T-helper 1 cell treated with Interleukin-12 subunit alpha and Interleukin-12 subunit beta and Interleukin-4 antibody, amounts not matched to agents 30 μg/mL and 1 μg/mL, for 36 hours (primary cell): ENCODE results near the gene AMD1.
"Not testable (repeated sequence)": the region's sequence is repeated elsewhere in the genome, so short reads cannot be mapped to it uniquely, and the experiment has no call there.

Experiments
- H3K27ac Mint-ChIP-seq: one replicate; pipeline ENCODE4 v1.8.0; 2021; ENCODE audit warnings: mild to moderate bottlenecking, mixed read lengths
- H3K27me3 Mint-ChIP-seq: one replicate; pipeline ENCODE4 v1.8.0; 2021; ENCODE audit warnings: low read depth, mixed read lengths
- H3K36me3 Mint-ChIP-seq: one replicate; pipeline ENCODE4 v1.8.0; 2021; ENCODE audit warnings: low read depth, mixed read lengths
- H3K4me1 Mint-ChIP-seq: one replicate; pipeline ENCODE4 v1.8.0; 2021; ENCODE audit warnings: low read depth, mixed read lengths
- H3K4me3 Mint-ChIP-seq: one replicate; pipeline ENCODE4 v1.8.0; 2021; ENCODE audit warnings: mild to moderate bottlenecking, moderate library complexity, mixed read lengths
- H3K9me3 Mint-ChIP-seq: one replicate; pipeline ENCODE4 v1.8.0; 2021; ENCODE audit warnings: mixed read lengths

Gene AMD1

GRCh38 chr6:110886555-110887167, 12.1 kb downstream of the AMD1 start:
- Mint-ChIP-seq H3K4me1 (peaks cover 34% of the 10 kb centered on the region), H3K27me3 (no peaks in the 10 kb centered on the region), H3K27ac (no peak overlapping the region), H3K9me3 (no peaks in the 10 kb centered on the region), H3K4me3 (no peak overlapping the region), H3K36me3 (peaks cover 17% of the 10 kb centered on the region)

- H3K4me3 Mint-ChIP-seq = no peak overlapping the region
- H3K27ac Mint-ChIP-seq = no peak overlapping the region
- peaks cover 39% of the 10 kb centered on the region for H3K36me3 Mint-ChIP-seq
Observed at GRCh38 chr6:110890288-110890687, 15.7 kb downstream of the AMD1 start.

GRCh38 chr6:110895907-110896608, 21.5 kb downstream of the AMD1 start:
- Mint-ChIP-seq H3K9me3 (no peaks in the 10 kb centered on the region), H3K36me3 (peaks cover 55% of the 10 kb centered on the region)

More at GRCh38 chr6:110890288-110890687, 15.7 kb downstream of the AMD1 start:
- no peaks in the 10 kb centered on the region for H3K27me3 Mint-ChIP-seq
- peaks cover 20% of the 10 kb centered on the region for H3K4me1 Mint-ChIP-seq
- no peaks in the 10 kb centered on the region for H3K9me3 Mint-ChIP-seq

GRCh38 chr6:110897433-110897832, 22.8 kb downstream of the AMD1 start:
- no peak overlapping the region for H3K4me3 Mint-ChIP-seq
- H3K27me3 Mint-ChIP-seq = no peaks in the 10 kb centered on the region
- no peaks in the 10 kb centered on the region for H3K9me3 Mint-ChIP-seq
- H3K36me3 Mint-ChIP-seq = peaks cover 49% of the 10 kb centered on the region
- H3K27ac Mint-ChIP-seq = no peak overlapping the region
- H3K4me1 Mint-ChIP-seq = peaks cover 7% of the 10 kb centered on the region

More at GRCh38 chr6:110895907-110896608, 21.5 kb downstream of the AMD1 start:
- Mint-ChIP-seq H3K4me1 (peaks cover 9% of the 10 kb centered on the region), H3K27ac (no peak overlapping the region), H3K27me3 (no peaks in the 10 kb centered on the region), H3K4me3 (no peak overlapping the region)

GRCh38 chr6:110898111-110898510, 23.5 kb downstream of the AMD1 start:
- peaks cover 44% of the 10 kb centered on the region for H3K36me3 Mint-ChIP-seq
- no peak overlapping the region for H3K4me3 Mint-ChIP-seq
- peaks cover 7% of the 10 kb centered on the region for H3K4me1 Mint-ChIP-seq
- no peak overlapping the region for H3K27ac Mint-ChIP-seq
- no peaks in the 10 kb centered on the region for H3K27me3 Mint-ChIP-seq
- H3K9me3 Mint-ChIP-seq = peaks cover under 1% of the 10 kb centered on the region

- H3K36me3 Mint-ChIP-seq = peaks cover 38% of the 10 kb centered on the region
- peaks cover 2% of the 10 kb centered on the region for H3K4me1 Mint-ChIP-seq
- H3K27me3 Mint-ChIP-seq = no peaks in the 10 kb centered on the region
- H3K9me3 Mint-ChIP-seq = peaks cover 14% of the 10 kb centered on the region
- no peak overlapping the region for H3K27ac Mint-ChIP-seq
- no peak overlapping the region for H3K4me3 Mint-ChIP-seq
Observed at GRCh38 chr6:110900028-110900598, 25.5 kb downstream of the AMD1 start.

DNA sequence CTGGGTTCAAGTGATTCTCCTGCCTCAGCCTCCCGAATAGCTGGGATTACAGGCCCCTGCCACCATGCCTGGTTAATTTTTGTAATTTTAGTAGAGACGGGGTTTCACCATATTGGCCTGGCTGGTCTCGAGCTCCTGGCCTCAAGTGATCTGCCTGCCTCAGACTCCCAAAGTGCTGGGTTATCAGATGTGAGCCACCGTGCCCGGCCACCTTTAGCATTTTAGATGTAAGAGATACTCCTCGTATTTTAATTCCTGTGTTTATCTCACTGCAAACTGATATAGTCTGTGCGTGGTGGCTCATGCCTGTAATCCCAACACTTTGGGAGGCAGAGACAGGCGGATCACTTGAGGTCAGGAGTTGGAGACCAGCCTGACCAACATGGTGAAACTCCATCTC, 27.0 kb downstream of the AMD1 start:
- H3K36me3 Mint-ChIP-seq = peaks cover 28% of the 10 kb centered on the region
- H3K4me3 Mint-ChIP-seq, H3K4me1 Mint-ChIP-seq, H3K27me3 Mint-ChIP-seq, H3K27ac Mint-ChIP-seq: not testable (repeated sequence)
- H3K9me3 Mint-ChIP-seq = peaks cover 27% of the 10 kb centered on the region

DNA sequence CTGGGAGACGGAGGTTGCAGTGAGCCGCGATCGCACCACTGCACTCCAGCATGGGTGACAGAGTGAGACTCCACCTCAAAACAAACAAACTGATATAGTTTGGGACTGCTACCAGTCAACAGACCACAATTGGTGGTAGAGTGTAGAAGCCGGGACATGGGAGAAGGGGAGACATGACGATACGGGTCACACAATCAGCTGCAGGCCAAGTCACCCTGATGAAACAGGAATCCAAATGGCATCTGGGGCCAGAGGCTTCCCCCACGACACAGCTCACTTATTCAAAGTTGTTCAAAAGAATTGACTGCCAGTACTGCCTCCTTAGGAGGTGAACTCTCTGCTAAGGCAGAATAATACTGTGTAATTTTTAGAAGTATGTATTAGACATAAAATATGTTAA, 27.5 kb downstream of the AMD1 start:
- Mint-ChIP-seq H3K9me3 (peaks cover 31% of the 10 kb centered on the region), H3K27ac (no peak overlapping the region), H3K27me3 (peaks cover 3% of the 10 kb centered on the region), H3K36me3 (peaks cover 27% of the 10 kb centered on the region), H3K4me3 (no peak overlapping the region), H3K4me1 (peaks cover 2% of the 10 kb centered on the region)

DNA sequence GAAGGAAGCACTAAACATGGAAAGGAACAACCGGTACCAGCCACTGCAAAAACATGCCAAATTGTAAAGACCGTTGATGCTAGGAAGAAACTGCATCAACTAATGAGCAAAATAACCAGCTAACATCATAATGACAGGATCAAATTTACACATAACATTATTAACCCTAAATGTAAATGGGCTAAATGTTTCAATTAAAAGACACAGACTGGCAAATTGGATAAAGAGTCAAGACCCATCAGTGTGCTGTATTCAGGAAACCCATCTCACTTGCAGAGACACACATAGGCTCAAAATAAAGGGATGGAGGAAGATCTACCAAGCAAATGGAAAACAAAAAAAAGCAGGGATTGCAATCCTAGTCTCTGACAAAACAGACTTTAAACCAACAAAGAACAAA, 31.7 kb downstream of the AMD1 start:
- H3K4me3 Mint-ChIP-seq, H3K27ac Mint-ChIP-seq, H3K4me1 Mint-ChIP-seq, H3K27me3 Mint-ChIP-seq: not testable (repeated sequence)
- peaks cover 14% of the 10 kb centered on the region for H3K36me3 Mint-ChIP-seq
- H3K9me3 Mint-ChIP-seq = peaks cover 51% of the 10 kb centered on the region

- H3K4me3 Mint-ChIP-seq = no peak overlapping the region
- no peak overlapping the region for H3K27ac Mint-ChIP-seq
- no peaks in the 10 kb centered on the region for H3K36me3 Mint-ChIP-seq
Observed at GRCh38 chr6:110930781-110931180, 56.2 kb downstream of the AMD1 start.

DNA sequence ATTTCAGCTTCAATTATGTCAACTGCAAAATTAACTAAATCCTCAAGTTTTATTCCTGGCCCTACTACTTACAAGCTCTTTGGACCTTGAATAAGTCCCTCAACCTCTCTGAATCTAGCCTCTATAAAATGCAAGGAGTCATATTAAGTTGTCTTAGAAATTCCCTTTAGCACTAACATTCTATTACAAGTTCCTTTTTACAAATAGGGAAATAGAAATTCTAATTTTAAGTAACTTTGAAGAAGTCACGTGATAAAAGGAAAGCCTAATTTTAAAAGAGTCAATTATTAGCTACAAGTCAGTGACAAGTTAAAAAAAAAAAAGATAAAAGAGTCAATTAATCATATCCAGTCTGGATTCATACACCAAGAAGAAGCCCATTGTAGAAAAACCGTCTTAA, 59.3 kb downstream of the AMD1 start:
- H3K9me3 Mint-ChIP-seq = no peaks in the 10 kb centered on the region
- H3K4me3 Mint-ChIP-seq = no peak overlapping the region
- H3K4me1 Mint-ChIP-seq = peaks cover 6% of the 10 kb centered on the region
- no peaks in the 10 kb centered on the region for H3K27me3 Mint-ChIP-seq
- no peaks in the 10 kb centered on the region for H3K36me3 Mint-ChIP-seq
- H3K27ac Mint-ChIP-seq = no peak overlapping the region

More at GRCh38 chr6:110930781-110931180, 56.2 kb downstream of the AMD1 start:
- Mint-ChIP-seq H3K27me3 (peaks cover 15% of the 10 kb centered on the region), H3K4me1 (peaks cover 6% of the 10 kb centered on the region), H3K9me3 (no peaks in the 10 kb centered on the region)

DNA sequence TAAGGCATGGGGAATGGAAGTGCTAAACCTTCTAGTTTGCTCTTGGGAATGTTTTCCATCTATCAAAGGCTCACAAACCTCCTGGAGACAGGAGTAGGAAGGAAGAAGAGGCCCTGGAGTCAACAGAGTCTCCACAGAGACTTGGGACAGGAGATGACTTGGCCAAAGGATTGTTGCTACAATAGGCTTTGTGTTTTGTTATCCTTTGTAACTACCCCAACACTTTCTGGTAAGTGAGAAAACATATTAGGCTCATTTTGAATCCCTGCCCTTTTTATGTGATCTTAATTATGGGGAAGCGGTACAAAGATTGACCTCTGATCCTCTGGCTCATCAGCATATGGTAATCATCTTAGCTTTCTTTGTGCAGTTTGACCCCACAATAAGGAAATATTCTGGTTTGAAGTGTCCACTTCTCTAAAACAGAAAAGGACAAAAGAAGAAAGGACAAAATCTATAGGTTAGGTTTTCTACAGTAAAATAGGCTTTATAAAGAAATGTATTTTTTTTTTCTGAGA, 59.9 kb downstream of the AMD1 start:
- Mint-ChIP-seq H3K4me3 (no peak overlapping the region), H3K9me3 (no peaks in the 10 kb centered on the region), H3K36me3 (no peaks in the 10 kb centered on the region), H3K27me3 (no peaks in the 10 kb centered on the region), H3K27ac (no peak overlapping the region), H3K4me1 (peaks cover 10% of the 10 kb centered on the region)

- no peaks in the 10 kb centered on the region for H3K9me3 Mint-ChIP-seq
- H3K36me3 Mint-ChIP-seq = no peaks in the 10 kb centered on the region
- H3K4me3 Mint-ChIP-seq = no peak overlapping the region
- no peaks in the 10 kb centered on the region for H3K27me3 Mint-ChIP-seq
- H3K4me1 Mint-ChIP-seq = peaks cover 9% of the 10 kb centered on the region
- no peak overlapping the region for H3K27ac Mint-ChIP-seq
Observed at GRCh38 chr6:110935171-110935570, 60.6 kb downstream of the AMD1 start.

- H3K36me3 Mint-ChIP-seq = no peaks in the 10 kb centered on the region
- no peak overlapping the region for H3K27ac Mint-ChIP-seq
- no peaks in the 10 kb centered on the region for H3K9me3 Mint-ChIP-seq
- H3K27me3 Mint-ChIP-seq = no peaks in the 10 kb centered on the region
- H3K4me3 Mint-ChIP-seq = no peak overlapping the region
- peaks cover 4% of the 10 kb centered on the region for H3K4me1 Mint-ChIP-seq
Observed at GRCh38 chr6:110938171-110938570, 63.6 kb downstream of the AMD1 start.
